ENCODE data around the gene CENPL.

CENPL gene

DNA sequence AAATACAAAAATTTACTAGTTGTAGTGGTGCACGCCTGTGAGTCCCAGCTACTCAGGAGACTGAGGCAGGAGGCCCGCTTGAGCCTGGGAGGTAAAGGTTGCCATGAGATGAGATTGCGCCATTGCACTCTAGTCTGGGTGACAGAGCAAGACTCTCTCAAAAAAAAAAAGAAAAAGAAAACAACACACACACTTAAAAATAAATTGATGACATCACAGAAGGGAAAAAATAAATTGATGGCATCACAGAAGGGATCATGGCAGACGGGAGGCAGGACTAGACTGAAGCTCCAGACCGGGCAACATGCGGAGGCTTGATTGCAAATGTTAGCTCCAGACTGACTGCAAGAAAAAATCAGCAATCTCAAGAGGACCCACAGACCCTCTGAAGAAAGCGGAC, 66.6 kb downstream of the CENPL start:
- no peak for DNase-seq (ENCODE audit: low read depth)

DNA sequence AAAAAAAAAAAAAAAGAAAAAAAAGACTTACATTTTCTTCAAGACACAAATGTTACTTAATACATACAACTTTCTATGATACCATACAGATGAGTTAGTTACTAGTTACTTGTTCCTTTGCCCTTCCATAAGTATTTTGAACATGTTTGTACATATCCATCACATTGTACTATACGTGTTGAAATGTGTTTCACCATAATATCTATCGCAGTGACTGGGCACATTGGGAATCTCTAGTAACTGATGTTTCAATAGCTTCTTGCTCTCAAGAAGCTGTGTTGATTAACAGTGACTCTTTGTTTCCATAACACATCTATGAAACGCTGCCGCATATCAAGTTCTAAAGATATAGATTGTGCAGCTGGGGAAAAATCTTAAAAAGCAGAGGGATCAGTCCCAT, 67.0 kb downstream of the CENPL start:
- DNase-seq (ENCODE audit: low read depth) = no peak

DNA sequence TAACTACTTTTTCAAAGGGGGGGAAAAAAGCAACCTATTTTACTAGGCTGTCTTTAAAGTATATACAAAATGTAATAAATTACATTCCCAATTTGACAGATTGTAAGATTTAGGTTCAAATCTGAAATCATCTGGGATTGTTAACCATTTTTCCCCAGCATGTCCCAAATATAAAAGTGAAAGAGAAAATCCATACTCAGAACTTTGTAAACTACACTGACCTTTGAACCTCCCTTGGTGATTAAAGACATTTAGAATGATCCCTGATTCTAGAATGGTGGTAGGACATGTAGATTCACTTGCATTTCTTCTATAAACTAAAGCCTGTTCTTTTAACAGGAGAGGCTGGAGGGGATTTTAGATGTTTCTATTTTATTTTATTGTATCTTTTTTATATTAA, 70.9 kb downstream of the CENPL start:
- no peak for DNase-seq (ENCODE audit: low read depth)
